ENCODE results near the gene FHOD3. TPM values are rescaled to one million over a fixed set of nuclear protein-coding genes. Genes with fewer than 3 reads are reported as not detected.

Gene FHOD3
- total and polyA plus RNA-seq, 11 donors, result 109 to 532 (median 262) TPM

DNA sequence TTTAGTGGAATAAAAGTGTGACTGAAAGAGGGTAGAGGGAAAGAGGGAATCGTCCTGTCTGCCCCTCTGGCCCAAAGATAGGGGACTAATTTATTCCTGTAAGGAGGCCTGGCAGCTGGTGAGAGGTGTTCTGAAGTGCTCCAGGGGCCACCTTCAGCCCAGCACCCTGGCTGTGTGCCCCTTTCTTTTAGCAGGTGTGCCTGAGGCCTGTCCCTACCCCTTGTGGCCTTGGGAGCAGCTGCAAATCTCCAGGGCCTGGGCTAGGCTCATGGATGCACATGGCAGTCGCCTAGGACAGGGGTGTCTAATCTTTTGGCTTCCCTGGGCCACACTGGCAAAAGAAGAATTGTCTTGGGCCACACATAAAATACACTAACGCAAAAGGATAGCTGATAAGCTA, 37.3 kb downstream of the FHOD3 start:
- TF ChIP-seq POLR2A (IDR thresholded peaks at IDR 0.05), result no peak
- TF ChIP-seq, protein P1, sequence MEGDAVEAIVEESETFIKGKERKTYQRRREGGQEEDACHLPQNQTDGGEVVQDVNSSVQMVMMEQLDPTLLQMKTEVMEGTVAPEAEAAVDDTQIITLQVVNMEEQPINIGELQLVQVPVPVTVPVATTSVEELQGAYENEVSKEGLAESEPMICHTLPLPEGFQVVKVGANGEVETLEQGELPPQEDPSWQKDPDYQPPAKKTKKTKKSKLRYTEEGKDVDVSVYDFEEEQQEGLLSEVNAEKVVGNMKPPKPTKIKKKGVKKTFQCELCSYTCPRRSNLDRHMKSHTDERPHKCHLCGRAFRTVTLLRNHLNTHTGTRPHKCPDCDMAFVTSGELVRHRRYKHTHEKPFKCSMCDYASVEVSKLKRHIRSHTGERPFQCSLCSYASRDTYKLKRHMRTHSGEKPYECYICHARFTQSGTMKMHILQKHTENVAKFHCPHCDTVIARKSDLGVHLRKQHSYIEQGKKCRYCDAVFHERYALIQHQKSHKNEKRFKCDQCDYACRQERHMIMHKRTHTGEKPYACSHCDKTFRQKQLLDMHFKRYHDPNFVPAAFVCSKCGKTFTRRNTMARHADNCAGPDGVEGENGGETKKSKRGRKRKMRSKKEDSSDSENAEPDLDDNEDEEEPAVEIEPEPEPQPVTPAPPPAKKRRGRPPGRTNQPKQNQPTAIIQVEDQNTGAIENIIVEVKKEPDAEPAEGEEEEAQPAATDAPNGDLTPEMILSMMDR (IDR thresholded peaks at IDR 0.05), result no peak
- DNase-seq (no peak), ATAC-seq (peak in 2 of 4 donors; percentile 35 to 38)
- intact Hi-C loops (cut with DNase I), result loop anchor here in 1 of 10 donors (5.0 kb wide), 1 partner anchor 37 kb away; the partner anchor contains the start of gene FHOD3
- H3K27ac ChIP-seq, result peak overlapping the region in 6 of 12 donors; percentile 16 to 65 (median 43)
- WGBS, 4 donors, result 45 to 49% (median 46%) methylated on average over 3 of the region's 3 CpGs
- no peaks in the 10 kb centered on the region for H3K27me3 ChIP-seq
- no peaks in the 10 kb centered on the region for H3K9me3 ChIP-seq
- H3K4me1 ChIP-seq, result peaks cover 0 to 74% (median 24%) of the 10 kb centered on the region in 12 donors
- H3K36me3 ChIP-seq, result no peaks in the 10 kb centered on the region
- H3K4me3 ChIP-seq, result no peak overlapping the region

DNA sequence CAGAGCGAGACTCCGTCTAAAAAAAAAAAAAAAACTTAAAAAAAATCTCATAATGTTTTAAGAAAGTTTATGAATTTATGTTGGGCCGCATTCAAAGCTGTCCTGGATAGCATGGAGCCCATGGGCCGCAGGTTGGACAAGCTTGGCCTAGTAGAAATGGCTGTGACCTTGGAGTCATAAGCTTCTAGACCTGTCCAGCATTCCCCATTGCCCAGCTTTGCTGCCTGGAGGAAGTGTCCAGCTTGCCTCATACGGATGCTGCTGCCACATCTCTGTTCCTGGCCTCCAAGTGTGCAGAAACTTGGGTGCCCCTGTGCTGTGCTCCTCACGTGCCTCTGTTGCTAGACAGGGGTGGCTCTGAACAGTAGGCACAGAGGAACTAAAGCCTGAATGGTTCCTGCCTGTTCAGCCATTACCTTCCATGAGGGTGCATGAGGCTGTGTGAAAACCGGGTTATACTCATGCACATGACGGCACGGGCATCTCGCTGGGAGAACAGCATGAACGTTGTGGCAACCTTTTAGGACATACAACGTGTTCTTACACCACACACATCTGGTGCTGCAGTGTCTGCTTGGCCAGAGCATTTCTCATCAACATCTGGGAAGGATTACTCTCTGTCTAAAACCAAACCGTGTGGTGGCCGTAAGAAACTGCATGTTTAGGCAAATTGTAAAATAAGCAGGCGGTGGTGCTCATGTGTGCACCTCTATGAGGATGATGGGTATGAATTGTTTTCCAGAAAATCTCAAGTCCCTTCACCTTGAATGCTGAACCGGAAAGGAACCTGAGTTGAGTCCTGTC, 38.2 kb downstream of the FHOD3 start:
- WGBS, 4 donors, result 79 to 87% (median 81%) methylated on average over 16 of the region's 16 CpGs
- ATAC-seq (no peak), DNase-seq (no peak)
- H3K4me1 ChIP-seq, result peaks cover 0 to 70% (median 24%) of the 10 kb centered on the region in 12 donors
- no peaks in the 10 kb centered on the region for H3K27me3 ChIP-seq
- intact Hi-C loops (cut with DNase I), result loop anchor here in 1 of 10 donors (5.0 kb wide), 1 partner anchor 38 kb away; the partner anchor contains the start of gene FHOD3
- no peak overlapping the region for H3K4me3 ChIP-seq
- TF ChIP-seq, protein P1 (IDR thresholded peaks at IDR 0.05), result no peak
- no peak for TF ChIP-seq POLR2A (IDR thresholded peaks at IDR 0.05)
- no peaks in the 10 kb centered on the region for H3K9me3 ChIP-seq
- H3K27ac ChIP-seq, result no peak overlapping the region
- no peaks in the 10 kb centered on the region for H3K36me3 ChIP-seq

DNA sequence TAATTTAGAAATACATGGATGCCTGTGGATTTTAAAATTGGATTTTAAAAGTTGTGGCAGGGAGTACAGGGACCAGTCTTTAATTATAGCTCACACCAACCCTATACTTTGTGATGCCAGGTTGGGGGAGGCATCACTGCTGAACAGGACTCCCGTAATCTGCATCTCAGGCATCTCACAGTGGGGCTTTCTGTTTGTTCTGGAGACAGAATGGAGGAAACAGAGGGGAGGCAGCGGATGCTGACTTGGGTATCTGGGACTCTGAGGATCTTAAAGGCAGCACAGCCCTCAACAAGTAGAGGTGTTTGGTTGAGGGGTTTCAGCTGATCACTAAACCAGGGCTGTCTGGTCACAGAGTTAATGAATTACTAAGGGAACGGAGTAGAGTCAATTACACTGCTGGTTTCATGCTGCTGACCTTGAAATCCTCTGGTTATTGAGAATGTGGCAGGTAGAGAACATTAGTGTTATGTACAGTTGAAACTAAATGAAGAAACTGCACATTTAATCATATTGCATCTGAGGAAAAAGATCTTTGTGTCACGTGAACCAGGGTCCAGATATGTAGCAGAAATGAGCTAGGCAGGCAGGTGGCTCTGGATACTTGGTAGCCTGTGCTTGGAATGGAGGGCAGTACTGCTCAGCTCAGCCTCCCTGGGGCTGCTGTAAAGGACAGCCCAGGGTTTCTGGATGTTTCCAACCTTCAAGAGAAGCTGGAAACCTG, 40.3 kb downstream of the FHOD3 start:
- no peaks in the 10 kb centered on the region for H3K27me3 ChIP-seq
- H3K4me3 ChIP-seq, result no peak overlapping the region
- peak overlapping the region in 10 of 12 donors; percentile 8 to 71 (median 59) for H3K27ac ChIP-seq
- H3K36me3 ChIP-seq, result no peaks in the 10 kb centered on the region
- intact Hi-C loops (cut with DNase I), result loop anchor here in 1 of 10 donors (5.0 kb wide), 1 partner anchor 41 kb away; the partner anchor contains the start of gene FHOD3
- H3K4me1 ChIP-seq, result peaks cover 0 to 50% (median 24%) of the 10 kb centered on the region in 12 donors
- no peak for TF ChIP-seq POLR2A (IDR thresholded peaks at IDR 0.05)
- TF ChIP-seq, protein P1 (IDR thresholded peaks at IDR 0.05), result no peak
- H3K9me3 ChIP-seq, result peaks cover 0 to 16% (median 2%) of the 10 kb centered on the region in 12 donors
- DNase-seq (no peak), ATAC-seq (peak in 3 of 4 donors; percentile 30 to 53 (median 44))
- 45 to 54% (median 47%) methylated on average over 4 of the region's 4 CpGs for WGBS, 4 donors
